CD14-positive monocyte (primary cell): Measurements from ENCODE around the gene CXCR5. TPM values are rescaled to one million over a fixed set of nuclear protein-coding genes. Genes with fewer than 3 reads are reported as not detected.
A peak's percentile ranks its signal among the peaks of the same experiment; 100 is the strongest.

ENCODE experiments used
- DNase-seq, 3 donors: peaks; one replicate each; pipeline ENCODE4 v3.0.0-alpha.2; 2011 to 2022
- H2AFZ ChIP-seq: 2 replicates; pipeline ENCODE4 v1.6.0; 2012; ENCODE audit warnings: mild to moderate bottlenecking, low read depth, low read length, inconsistent platforms; ENCODE audit not compliant: insufficient read depth, poor library complexity, severe bottlenecking
- H3K27ac ChIP-seq, 2 donors: 1 replicate in 1 of 2; 2 replicates in 1 of 2; pipeline ENCODE4 v1.5.1; 2012 to 2013; ENCODE audit warnings: low read length in 2 of 2, control low read depth in 1 of 2, inconsistent platforms in 1 of 2, low read depth in 1 of 2, mild to moderate bottlenecking in 1 of 2
- H3K27me3 ChIP-seq, 2 donors: one replicate each; pipeline versions ENCODE4 v1.6.0 to v1.6.1; 2011 to 2013; ENCODE audit warnings: low read length in 2 of 2; ENCODE audit not compliant: control insufficient read depth in 2 of 2, insufficient read depth in 2 of 2
- H3K36me3 ChIP-seq, 2 donors: replicated peaks in 1 of 2; 1 replicate in 1 of 2; 2 replicates in 1 of 2; pipeline versions ENCODE4 v1.5.1 to v1.6.1; 2012 to 2013; ENCODE audit warnings: low read length in 2 of 2, control low read depth in 1 of 2, inconsistent platforms in 1 of 2, mild to moderate bottlenecking in 1 of 2; ENCODE audit not compliant: insufficient read depth in 2 of 2, control insufficient read depth in 1 of 2
- H3K4me1 ChIP-seq, 2 donors: 1 replicate in 1 of 2; 2 replicates in 1 of 2; pipeline versions ENCODE4 v1.5.1 to v1.6.1; 2012 to 2013; ENCODE audit warnings: low read length in 2 of 2, control low read depth in 1 of 2, inconsistent platforms in 1 of 2, mild to moderate bottlenecking in 1 of 2, moderate library complexity in 1 of 2; ENCODE audit not compliant: insufficient read depth in 2 of 2, control insufficient read depth in 1 of 2
- H3K4me2 ChIP-seq: replicated peaks from 2 replicates; pipeline ENCODE3; 2012; ENCODE audit warnings: low read length, moderate library complexity, mild to moderate bottlenecking; ENCODE audit not compliant: poor library complexity, severe bottlenecking; ENCODE audit errors: extremely low read depth
- H3K4me3 ChIP-seq, 3 experiments: fragments of 200-600 bp in 1 of 3; sonication (generic) in 1 of 3; replicated peaks in 1 of 3; 1 replicate in 2 of 3; 2 replicates in 1 of 3; pipeline ENCODE4 v1.5.1; 2011 to 2013; ENCODE audit warnings: low read length in 3 of 3, mild to moderate bottlenecking in 3 of 3, control low read depth in 2 of 3, low read depth in 2 of 3, inconsistent platforms in 1 of 3, moderate library complexity in 1 of 3
- H3K79me2 ChIP-seq: 2 replicates; pipeline ENCODE4 v1.6.0; 2012; ENCODE audit warnings: mild to moderate bottlenecking, control low read depth, inconsistent platforms, low read length, moderate library complexity; ENCODE audit not compliant: insufficient read depth
- H3K9ac ChIP-seq: 2 replicates; pipeline ENCODE4 v1.6.0; 2017; ENCODE audit warnings: low read length, mild to moderate bottlenecking; ENCODE audit not compliant: insufficient read depth, poor library complexity, severe bottlenecking
- H3K9me3 ChIP-seq, 2 donors: replicated peaks in 1 of 2; 1 replicate in 1 of 2; 2 replicates in 1 of 2; pipeline versions ENCODE4 v1.5.1 to v1.6.1; 2012 to 2013; ENCODE audit warnings: low read length in 2 of 2, control low read depth in 1 of 2; ENCODE audit not compliant: control insufficient read depth in 1 of 2, insufficient read depth in 1 of 2
- H4K20me1 ChIP-seq: 2 replicates; pipeline ENCODE4 v1.6.0; 2012; ENCODE audit warnings: mild to moderate bottlenecking, low read length, control low read depth, moderate library complexity; ENCODE audit not compliant: insufficient read depth
- H3K27ac Mint-ChIP-seq, 7 donors: one replicate each; pipeline ENCODE4 v1.8.0; 2020; ENCODE audit warnings: mild to moderate bottlenecking in 7 of 7, mixed read lengths in 7 of 7, moderate library complexity in 6 of 7, inconsistent platforms in 2 of 7
- H3K27me3 Mint-ChIP-seq, 3 donors: one replicate each; pipeline ENCODE4 v1.8.0; 2021 to 2022; ENCODE audit warnings: low read depth in 3 of 3, mild to moderate bottlenecking in 3 of 3, mixed read lengths in 3 of 3, moderate library complexity in 3 of 3, inconsistent platforms in 1 of 3
- H3K36me3 Mint-ChIP-seq, 2 donors: one replicate each; pipeline ENCODE4 v1.8.0; 2020; ENCODE audit warnings: mixed read lengths in 2 of 2, inconsistent platforms in 1 of 2, mild to moderate bottlenecking in 1 of 2
- H3K4me1 Mint-ChIP-seq: one replicate; pipeline ENCODE4 v1.8.0; 2020; ENCODE audit warnings: mild to moderate bottlenecking, mixed read lengths
- H3K4me3 Mint-ChIP-seq, 2 donors: one replicate each; pipeline ENCODE4 v1.8.0; 2020; ENCODE audit warnings: mild to moderate bottlenecking in 2 of 2, mixed read lengths in 2 of 2, moderate library complexity in 1 of 2
- H3K9me3 Mint-ChIP-seq, 7 donors: one replicate each; pipeline ENCODE4 v1.8.0; 2020 to 2022; ENCODE audit warnings: mixed read lengths in 7 of 7, mild to moderate bottlenecking in 6 of 7, moderate library complexity in 6 of 7, inconsistent platforms in 2 of 7
- CTCF ChIP-seq: fragments of 200-600 bp; IDR thresholded peaks from one replicate; pipeline ENCODE4 v1.8.0; 2022; ENCODE audit warnings: antibody characterized with exemption, mild to moderate bottlenecking
- WGBS: methylation state at CpG from one replicate; pipeline ENCODE4 v1.1.5; 2013; ENCODE audit warnings: missing lambda C conversion rate; ENCODE audit not compliant: insufficient coverage; 5-methylcytosine and 5-hydroxymethylcytosine counted together
- intact Hi-C, 2 donors: fragments of 100-400 bp; cut with micrococcal nuclease; formaldehyde crosslinking; loops; one replicate each; pipeline versions ENCODE4 v1.15.0 to v1.15.1; 2023
- polyA plus RNA-seq, 3 donors: library from polyadenylated mRNA; depleted of rRNA in 1 of 3; unstranded in 2 of 3; stranded (reverse) in 1 of 3; fragments of 300-500 nt in 2 of 3; fragments of >200 nt in 1 of 3; fragmentation: Illumina TruSeq in 2 of 3; gene quantifications; 1 replicate in 2 of 3; 2 replicates in 1 of 3; pipeline ENCODE4 v1.2.3, GENCODE V29; 2012 to 2021

Gene CXCR5
- polyA plus RNA-seq, 3 donors, result 0.08 to 0.31 (median 0.09) TPM

GRCh38 chr11:118896921-118897591, 13.4 kb downstream of the CXCR5 start:
- Histone ChIP-seq H3K27ac (peak overlapping the region; percentile 5 to 18), H3K36me3 (peaks cover 29 to 34% of the 10 kb centered on the region in 2 donors), H3K4me2 (peak overlapping the region; percentile 12), H3K27me3 (no peaks in the 10 kb centered on the region), H2AFZ (no peak overlapping the region), H4K20me1 (no peaks in the 10 kb centered on the region), H3K79me2 (no peaks in the 10 kb centered on the region), H3K9me3 (no peaks in the 10 kb centered on the region), H3K4me3 (no peak overlapping the region), H3K9ac (peak overlapping the region; percentile 10), H3K4me1 (peaks cover 14 to 15% of the 10 kb centered on the region in 2 donors)
- no peaks in the 10 kb centered on the region for H3K9me3 Mint-ChIP-seq
- peaks cover 36 to 40% of the 10 kb centered on the region in 2 donors for H3K36me3 Mint-ChIP-seq
- peak overlapping the region; percentile 50 to 62 for H3K4me3 Mint-ChIP-seq
- 74% methylated on average over 8 of the region's 12 CpGs for WGBS
- no peak for TF ChIP-seq CTCF
- H3K27ac Mint-ChIP-seq, result peak overlapping the region; percentile 49 to 88 (median 75)
- H3K4me1 Mint-ChIP-seq, result peaks cover 23% of the 10 kb centered on the region
- DNase-seq, result no peak
- H3K27me3 Mint-ChIP-seq, result peaks cover 3 to 10% (median 5%) of the 10 kb centered on the region in 3 donors
- intact Hi-C loops, result loop anchor here in 1 of 2 donors (5.0 kb wide), 1 partner anchor 35 kb away; no protein-coding TSS in a partner anchor

- H3K27ac ChIP-seq, result no peak overlapping the region
- no peak for DNase-seq
- WGBS, result no CpG with 5 or more reads among the region's 13 CpGs
- no peak overlapping the region for H3K4me3 Mint-ChIP-seq
- no peaks in the 10 kb centered on the region for H4K20me1 ChIP-seq
- peaks cover 14 to 15% of the 10 kb centered on the region in 2 donors for H3K4me1 ChIP-seq
- no peaks in the 10 kb centered on the region for H3K9me3 Mint-ChIP-seq
- no peaks in the 10 kb centered on the region for H3K27me3 ChIP-seq
- H3K36me3 Mint-ChIP-seq, result peaks cover 37 to 42% of the 10 kb centered on the region in 2 donors
- intact Hi-C loops, result loop anchor here in 1 of 2 donors (5.0 kb wide), 1 partner anchor 34 kb away; no protein-coding TSS in a partner anchor
- H3K9me3 ChIP-seq, result no peaks in the 10 kb centered on the region
- H3K4me2 ChIP-seq, result no peak overlapping the region
- H3K4me3 ChIP-seq, result no peak overlapping the region
- H3K27ac Mint-ChIP-seq, result peak overlapping the region in 2 of 7 donors; percentile 15 to 29
- peaks cover 36 to 42% of the 10 kb centered on the region in 2 donors for H3K36me3 ChIP-seq
- no peak overlapping the region for H3K9ac ChIP-seq
- H2AFZ ChIP-seq, result no peak overlapping the region
- H3K79me2 ChIP-seq, result no peaks in the 10 kb centered on the region
- TF ChIP-seq CTCF, result no peak
- peaks cover 19% of the 10 kb centered on the region for H3K4me1 Mint-ChIP-seq
- peaks cover 3 to 10% (median 4%) of the 10 kb centered on the region in 3 donors for H3K27me3 Mint-ChIP-seq
Measured at GRCh38 chr11:118897721-118898310, 14.1 kb downstream of the CXCR5 start.
